Endothelial cell of umbilical vein (primary cell): ENCODE results near the gene APMAP. TPM values are rescaled to one million over a fixed set of nuclear protein-coding genes. Genes with fewer than 3 reads are reported as not detected.

Experiments used
- BruUV-seq: library from RNA; stranded (reverse); fragments of 400-500 nt; replicated peaks from 2 replicates; lab custom pipeline; 2021; lab: Mats Ljungman, UMichigan
- CTCF ChIA-PET: fragments of 300-600, 350-600 bp; sonication (Branson Sonifier 250); formaldehyde crosslinking; loops from one replicate; lab custom pipeline; 2021; ENCODE audit warnings: antibody characterized with exemption, inconsistent platforms; lab: Charles Lee
- POLR2A ChIA-PET: fragments of 300-600, 350-600 bp; sonication (Branson Sonifier 250); formaldehyde crosslinking; loops from one replicate; lab custom pipeline; 2021; ENCODE audit warnings: antibody characterized with exemption, inconsistent platforms; lab: Charles Lee
- DNase-seq: peaks from one replicate; pipeline ENCODE4 v3.0.0-alpha.2; 2011; ENCODE audit warnings: low read depth, low spot score
- FAIRE-seq: peaks from 2 replicates; lab custom pipeline; 2011; peaks lifted over from hg19 to GRCh38; lab: Jason Lieb, UNC
- H2AFZ ChIP-seq: 2 replicates; pipeline ENCODE4 v1.6.0; 2012; ENCODE audit warnings: low read depth, low read length, control low read depth, inconsistent platforms
- H3K27ac ChIP-seq: 2 replicates; pipeline ENCODE4 v1.5.1; 2011; ENCODE audit warnings: low read depth, mild to moderate bottlenecking, control low read depth, low read length, moderate library complexity; ENCODE audit not compliant: insufficient read depth
- H3K27me3 ChIP-seq, 2 experiments: 2 replicates each; pipeline versions ENCODE4 v1.6.0 to v1.6.1; 2011; ENCODE audit warnings: low read length in 2 of 2, mixed read lengths in 1 of 2; ENCODE audit not compliant: control insufficient read depth in 2 of 2, insufficient read depth in 2 of 2
- H3K36me3 ChIP-seq, 2 experiments: 2 replicates in 1 of 2; 3 replicates in 1 of 2; pipeline ENCODE4 v1.5.1; 2011; ENCODE audit warnings: low read length in 2 of 2, mild to moderate bottlenecking in 1 of 2, moderate library complexity in 1 of 2; ENCODE audit not compliant: control insufficient read depth in 2 of 2, insufficient read depth in 2 of 2; ENCODE audit errors: extremely low read depth in 1 of 2
- H3K4me1 ChIP-seq: 3 replicates; pipeline ENCODE4 v1.5.1; 2011; ENCODE audit warnings: mild to moderate bottlenecking, low read length; ENCODE audit not compliant: control insufficient read depth, insufficient read depth; ENCODE audit errors: extremely low read depth
- H3K4me2 ChIP-seq: 2 replicates; pipeline ENCODE4 v1.6.1; 2011; ENCODE audit warnings: low read length, control low read depth, mixed read lengths; ENCODE audit not compliant: insufficient read depth
- H3K4me3 ChIP-seq, 3 experiments: fragments of 200-600 bp in 1 of 3; sonication (generic), shearing (Covaris generic) in 1 of 3; replicated peaks in 1 of 3; 2 replicates each; pipeline ENCODE4 v1.5.1; 2011 to 2016; ENCODE audit warnings: control low read depth in 3 of 3, low read length in 3 of 3, mild to moderate bottlenecking in 2 of 3, inconsistent platforms in 1 of 3, low read depth in 1 of 3, moderate library complexity in 1 of 3; ENCODE audit not compliant: insufficient read depth in 1 of 3
- H3K79me2 ChIP-seq: 2 replicates; pipeline ENCODE4 v1.6.0; 2012; ENCODE audit warnings: low read length, inconsistent platforms; ENCODE audit not compliant: control insufficient read depth, insufficient read depth
- H3K9ac ChIP-seq: replicated peaks from 2 replicates; pipeline ENCODE3; 2011; ENCODE audit warnings: low read length, control low read depth; ENCODE audit not compliant: insufficient read depth; ENCODE audit errors: extremely low read depth
- H3K9me1 ChIP-seq: replicated peaks from 3 replicates; pipeline ENCODE4 v1.6.0; 2011; ENCODE audit warnings: mild to moderate bottlenecking, low read length; ENCODE audit not compliant: control insufficient read depth, insufficient read depth; ENCODE audit errors: extremely low read depth
- H3K9me3 ChIP-seq: replicated peaks from 2 replicates; pipeline ENCODE4 v1.5.1; 2012; ENCODE audit warnings: low read length, inconsistent platforms; ENCODE audit not compliant: control insufficient read depth, insufficient read depth
- H4K20me1 ChIP-seq: replicated peaks from 2 replicates; pipeline ENCODE3; 2011; ENCODE audit warnings: mild to moderate bottlenecking, low read length; ENCODE audit not compliant: control insufficient read depth, insufficient read depth; ENCODE audit errors: extremely low read depth
- EZH2 ChIP-seq: IDR thresholded peaks from 2 replicates; pipeline ENCODE4 v1.6.1; 2012; ENCODE audit warnings: borderline replicate concordance, low read depth, mild to moderate bottlenecking, moderate library complexity, low read length, inconsistent platforms; ENCODE audit not compliant: severe bottlenecking
- FOS ChIP-seq: IDR thresholded peaks from 2 replicates; pipeline ENCODE4 v1.6.1; 2011; ENCODE audit warnings: mild to moderate bottlenecking, low read length, moderate library complexity, borderline replicate concordance; ENCODE audit not compliant: insufficient read depth
- GATA2 ChIP-seq: IDR thresholded peaks from 2 replicates; pipeline ENCODE4 v1.7.0; 2011; ENCODE audit warnings: low read depth, mild to moderate bottlenecking, moderate library complexity, mixed read lengths, low read length; ENCODE audit not compliant: insufficient read length, insufficient read depth
- JUN ChIP-seq: IDR thresholded peaks from 2 replicates; pipeline ENCODE4 v1.6.1; 2011; ENCODE audit warnings: borderline replicate concordance, low read depth; ENCODE audit not compliant: insufficient read length, insufficient read depth
- MAX ChIP-seq: IDR thresholded peaks from 2 replicates; pipeline ENCODE4 v1.6.1; 2011; ENCODE audit not compliant: insufficient read depth, insufficient read length
- MYC ChIP-seq: IDR thresholded peaks from one replicate; pipeline ENCODE4 v1.6.1; 2011; ENCODE audit warnings: mild to moderate bottlenecking, low read depth, low read length
- POLR2A ChIP-seq: IDR thresholded peaks from 2 replicates; pipeline ENCODE4 v1.6.1; 2012; ENCODE audit warnings: low read depth, mild to moderate bottlenecking, control low read depth, low read length
- POLR2AphosphoS5 ChIP-seq: IDR thresholded peaks from 2 replicates; pipeline ENCODE4 v1.6.1; 2012; ENCODE audit warnings: low read depth, mild to moderate bottlenecking, control low read depth, low read length, moderate library complexity; ENCODE audit not compliant: insufficient read depth
- dilution Hi-C: fragments of 300-500 bp; cut with MboI; formaldehyde crosslinking; loops from one replicate; pipeline ENCODE4 v1.15.0; 2019; ENCODE audit warnings: low sequenced_read_pairs; ENCODE audit not compliant: extremely low pct_ligation_motif_present
- intact Hi-C: fragments of 100-400 bp; cut with micrococcal nuclease; formaldehyde crosslinking; loops from one replicate; pipeline ENCODE4 v1.10.0; 2022
- polyA plus RNA-seq, 4 experiments: library from polyadenylated mRNA; depleted of rRNA in 3 of 4; stranded (reverse) in 3 of 4; unstranded in 1 of 4; fragments of >200 nt; gene quantifications; 2 replicates each; pipeline versions ENCODE4 v1.2.1 to v1.2.3, GENCODE V29; 2011 to 2012; ENCODE audit warnings: missing spikeins in 1 of 4
- total RNA-seq: library from RNA; stranded (reverse); gene quantifications from 2 replicates; pipeline ENCODE4 v1.2.3, GENCODE V29; 2021
- TF ChIP-seq, protein P1 (sequence below), 2 donors: IDR thresholded peaks; 1 replicate in 1 of 2; 2 replicates in 1 of 2; pipeline ENCODE4 v1.5.1; 2011; ENCODE audit warnings: low read length in 2 of 2, mild to moderate bottlenecking in 2 of 2, moderate library complexity in 2 of 2, control low read depth in 1 of 2, inconsistent platforms in 1 of 2, low read depth in 1 of 2; ENCODE audit not compliant: insufficient read depth in 1 of 2; ENCODE audit errors: extremely low read depth in 1 of 2

APMAP gene
- total and polyA plus RNA-seq, 2 donors (not counting 3 experiments of a cell fraction or from before 2014, with no cell fraction given): 80.7 to 110 TPM

DNA sequence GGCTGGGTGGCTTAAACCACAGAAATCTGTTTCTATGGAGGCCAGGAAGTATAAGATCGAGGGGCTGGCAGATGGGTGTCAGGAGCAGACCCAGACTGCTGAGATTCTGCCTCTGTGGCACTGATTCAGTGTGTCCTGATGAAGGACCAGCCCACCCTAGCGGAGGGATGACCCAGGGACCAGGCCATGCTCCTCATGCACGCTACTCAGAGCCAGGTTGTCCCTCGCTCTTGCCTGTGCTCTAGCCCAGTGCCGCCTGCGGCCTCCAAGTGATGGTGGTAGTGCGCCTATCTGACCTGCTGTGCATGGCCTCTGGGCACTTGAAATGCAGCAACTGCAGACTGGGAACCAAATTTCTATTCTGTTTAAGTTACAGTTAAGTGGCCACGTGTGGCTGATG, 13.1 kb upstream of the APMAP start:
- BruUV-seq: no TSS peak
- Histone ChIP-seq H3K4me2 (no peak overlapping the region), H2AFZ (no peak overlapping the region), H3K4me1 (no peaks in the 10 kb centered on the region), H4K20me1 (no peaks in the 10 kb centered on the region), H3K27ac (no peak overlapping the region), H3K79me2 (no peaks in the 10 kb centered on the region), H3K4me3 (no peak overlapping the region), H3K27me3 (peaks cover 0 to 1% of the 10 kb centered on the region in 2 experiments), H3K9me1 (no peaks in the 10 kb centered on the region), H3K9me3 (no peaks in the 10 kb centered on the region), H3K36me3 (no peaks in the 10 kb centered on the region), H3K9ac (no peak overlapping the region)
- intact Hi-C loops: no loop called here
- FAIRE-seq (no peak), DNase-seq (no peak)
- ChIA-PET CTCF (interaction anchor here (1.4 kb wide), 1 partner anchor 59 kb away, joined by 6 read pairs; no protein-coding TSS in a partner anchor), POLR2A (no interaction called here)
- dilution Hi-C loops: no loop called here
- TF ChIP-seq GATA2 (no peak), EZH2 (no peak), JUN (no peak), POLR2AphosphoS5 (no peak), MAX (no peak), MYC (no peak), FOS (no peak), POLR2A (no peak)
- TF ChIP-seq, protein P1, sequence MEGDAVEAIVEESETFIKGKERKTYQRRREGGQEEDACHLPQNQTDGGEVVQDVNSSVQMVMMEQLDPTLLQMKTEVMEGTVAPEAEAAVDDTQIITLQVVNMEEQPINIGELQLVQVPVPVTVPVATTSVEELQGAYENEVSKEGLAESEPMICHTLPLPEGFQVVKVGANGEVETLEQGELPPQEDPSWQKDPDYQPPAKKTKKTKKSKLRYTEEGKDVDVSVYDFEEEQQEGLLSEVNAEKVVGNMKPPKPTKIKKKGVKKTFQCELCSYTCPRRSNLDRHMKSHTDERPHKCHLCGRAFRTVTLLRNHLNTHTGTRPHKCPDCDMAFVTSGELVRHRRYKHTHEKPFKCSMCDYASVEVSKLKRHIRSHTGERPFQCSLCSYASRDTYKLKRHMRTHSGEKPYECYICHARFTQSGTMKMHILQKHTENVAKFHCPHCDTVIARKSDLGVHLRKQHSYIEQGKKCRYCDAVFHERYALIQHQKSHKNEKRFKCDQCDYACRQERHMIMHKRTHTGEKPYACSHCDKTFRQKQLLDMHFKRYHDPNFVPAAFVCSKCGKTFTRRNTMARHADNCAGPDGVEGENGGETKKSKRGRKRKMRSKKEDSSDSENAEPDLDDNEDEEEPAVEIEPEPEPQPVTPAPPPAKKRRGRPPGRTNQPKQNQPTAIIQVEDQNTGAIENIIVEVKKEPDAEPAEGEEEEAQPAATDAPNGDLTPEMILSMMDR (IDR thresholded peaks at IDR 0.05; ENCODE audit: extremely low read depth in 1 of 2, insufficient read depth in 1 of 2, low read depth in 1 of 2, low read length in 2 of 2): no peak
